HFFc6 (cell line): ENCODE results near the gene KLK10. TPM values are rescaled to one million over a fixed set of nuclear protein-coding genes. Genes with fewer than 3 reads are reported as not detected.

Source experiments
- DNase-seq: peaks from one replicate; pipeline ENCODE4 v3.0.0-alpha.2; 2018
- H3K27ac Mint-ChIP-seq: 2 replicates; pipeline ENCODE4 v1.8.0; 2020; ENCODE audit warnings: mild to moderate bottlenecking, mixed read lengths
- H3K27me3 Mint-ChIP-seq: 2 replicates; pipeline ENCODE4 v1.8.0; 2021; ENCODE audit warnings: mild to moderate bottlenecking, moderate library complexity, mixed read lengths; ENCODE audit not compliant: insufficient read depth
- H3K36me3 Mint-ChIP-seq: 2 replicates; pipeline ENCODE4 v1.8.0; 2021; ENCODE audit warnings: low read depth, mixed read lengths
- H3K4me1 Mint-ChIP-seq: 2 replicates; pipeline ENCODE4 v1.8.0; 2020; ENCODE audit warnings: low read depth, mixed read lengths
- H3K4me3 Mint-ChIP-seq: 2 replicates; pipeline ENCODE4 v1.8.0; 2020; ENCODE audit warnings: mild to moderate bottlenecking, moderate library complexity, mixed read lengths
- H3K9me3 Mint-ChIP-seq: 2 replicates; pipeline ENCODE4 v1.8.0; 2020; ENCODE audit warnings: mild to moderate bottlenecking, mixed read lengths
- total RNA-seq, 6 experiments: library from RNA; stranded (reverse); fragmentation: NEBNext Ultra II Directional; extraction: Animal tissue kit (Norgen Biotek cat#: 25700); gene quantifications; 2 replicates in 1 of 6; 3 replicates in 5 of 6; pipeline ENCODE4 v1.2.3, GENCODE V29; 2021
- TF ChIP-seq, protein P1 (sequence below): fragments of 200-600 bp; sonication (generic); IDR thresholded peaks from 2 replicates; pipeline ENCODE4 v1.5.0; 2021; ENCODE audit warnings: antibody characterized with exemption, mild to moderate bottlenecking

KLK10 gene
- total RNA-seq, 6 experiments from 2014 or later, result not detected

- Mint-ChIP-seq H3K27ac (no peak overlapping the region), H3K36me3 (no peaks in the 10 kb centered on the region; the same call in 1 of the 2 replicates), H3K4me1 (peaks cover 6% of the 10 kb centered on the region; the same call in 1 of the 2 replicates), H3K27me3 (peaks cover 19% of the 10 kb centered on the region), H3K9me3 (peaks cover 37% of the 10 kb centered on the region), H3K4me3 (no peak overlapping the region)
- TF ChIP-seq, protein P1, sequence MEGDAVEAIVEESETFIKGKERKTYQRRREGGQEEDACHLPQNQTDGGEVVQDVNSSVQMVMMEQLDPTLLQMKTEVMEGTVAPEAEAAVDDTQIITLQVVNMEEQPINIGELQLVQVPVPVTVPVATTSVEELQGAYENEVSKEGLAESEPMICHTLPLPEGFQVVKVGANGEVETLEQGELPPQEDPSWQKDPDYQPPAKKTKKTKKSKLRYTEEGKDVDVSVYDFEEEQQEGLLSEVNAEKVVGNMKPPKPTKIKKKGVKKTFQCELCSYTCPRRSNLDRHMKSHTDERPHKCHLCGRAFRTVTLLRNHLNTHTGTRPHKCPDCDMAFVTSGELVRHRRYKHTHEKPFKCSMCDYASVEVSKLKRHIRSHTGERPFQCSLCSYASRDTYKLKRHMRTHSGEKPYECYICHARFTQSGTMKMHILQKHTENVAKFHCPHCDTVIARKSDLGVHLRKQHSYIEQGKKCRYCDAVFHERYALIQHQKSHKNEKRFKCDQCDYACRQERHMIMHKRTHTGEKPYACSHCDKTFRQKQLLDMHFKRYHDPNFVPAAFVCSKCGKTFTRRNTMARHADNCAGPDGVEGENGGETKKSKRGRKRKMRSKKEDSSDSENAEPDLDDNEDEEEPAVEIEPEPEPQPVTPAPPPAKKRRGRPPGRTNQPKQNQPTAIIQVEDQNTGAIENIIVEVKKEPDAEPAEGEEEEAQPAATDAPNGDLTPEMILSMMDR, result no peak
- no peak for DNase-seq
Observed at GRCh38 chr19:51014242-51014641, 5.3 kb downstream of the KLK10 start.

DNA sequence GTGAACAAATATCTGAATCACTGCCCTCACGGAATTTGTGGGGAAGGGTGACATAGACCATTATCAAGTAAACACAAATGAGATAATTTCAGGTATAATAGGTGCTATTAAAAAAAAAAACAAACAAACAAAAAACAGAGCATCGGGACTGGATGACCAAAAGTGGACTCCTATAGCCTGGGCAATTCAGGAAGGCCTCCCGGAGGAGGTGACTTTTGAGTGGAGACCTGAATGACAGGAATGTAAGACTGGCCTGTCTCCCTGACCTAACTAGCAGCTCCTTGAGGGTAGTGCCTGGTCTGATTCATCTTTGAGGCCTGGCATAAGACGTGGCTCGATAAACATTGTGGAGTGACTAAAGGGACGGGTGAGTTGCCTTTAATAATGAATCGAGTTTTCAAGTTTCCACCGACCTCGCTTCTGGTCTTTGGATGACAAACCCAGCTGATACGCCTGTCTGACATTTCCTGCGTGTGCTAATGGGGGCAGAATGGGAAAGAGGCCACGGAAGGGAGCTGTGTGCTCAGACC, 6.8 kb downstream of the KLK10 start:
- peaks cover 17% of the 10 kb centered on the region for H3K27me3 Mint-ChIP-seq
- DNase-seq, result no peak

DNA sequence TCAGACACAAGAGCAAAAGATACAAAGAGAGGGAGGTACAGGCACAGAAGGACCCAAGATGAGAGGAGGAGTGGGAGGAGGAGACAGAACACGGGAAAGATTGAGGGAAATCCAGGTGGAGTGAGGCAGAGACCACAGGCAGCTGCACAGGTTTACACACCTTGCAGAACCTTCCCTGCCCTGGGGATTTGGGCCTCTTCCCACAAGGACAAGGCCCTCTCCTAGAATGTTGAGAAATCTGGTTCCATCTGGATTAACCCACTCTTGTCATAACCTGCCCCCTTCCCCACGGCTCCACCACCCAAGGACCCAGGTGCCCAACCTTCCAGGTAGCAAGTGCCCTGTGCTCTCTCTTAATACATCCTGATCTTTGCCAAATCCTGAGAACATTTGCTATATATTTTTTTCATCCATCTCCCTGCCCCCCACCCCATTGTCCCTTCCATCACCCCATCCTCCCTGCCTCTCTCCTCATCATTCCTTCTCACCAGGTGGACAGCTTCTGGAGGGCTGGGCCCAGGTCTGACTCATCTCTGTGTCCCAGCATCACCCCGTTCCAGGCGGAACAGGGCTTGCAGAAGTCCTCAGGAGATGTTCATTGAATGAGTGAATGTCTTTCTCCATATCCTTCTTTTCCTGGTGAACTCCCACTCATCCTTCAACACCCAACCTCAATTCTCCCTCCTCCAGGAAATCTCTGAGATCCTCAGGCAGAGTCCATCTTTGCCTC, 9.3 kb downstream of the KLK10 start:
- Mint-ChIP-seq H3K9me3 (peaks cover 51% of the 10 kb centered on the region), H3K27ac (no peak overlapping the region), H3K27me3 (peaks cover 8% of the 10 kb centered on the region), H3K4me1 (no peaks in the 10 kb centered on the region), H3K36me3 (no peaks in the 10 kb centered on the region; the same call in 1 of the 2 replicates), H3K4me3 (no peak overlapping the region; the same call in 1 of the 2 replicates)
- TF ChIP-seq, protein P1, result no peak
- DNase-seq, result no peak

More for the DNA sequence above, 6.8 kb downstream of the KLK10 start:
- Mint-ChIP-seq H3K4me1 (no peaks in the 10 kb centered on the region), H3K9me3 (peaks cover 37% of the 10 kb centered on the region), H3K27ac (no peak overlapping the region), H3K36me3 (no peaks in the 10 kb centered on the region; the same call in 1 of the 2 replicates), H3K4me3 (no peak overlapping the region)
- TF ChIP-seq, protein P1, result no peak

GRCh38 chr19:51009061-51009891, 10.2 kb downstream of the KLK10 start:
- Mint-ChIP-seq H3K4me3 (no peak overlapping the region), H3K36me3 (no peaks in the 10 kb centered on the region; the same call in 1 of the 2 replicates)

GRCh38 chr19:51007488-51007887, 12.0 kb downstream of the KLK10 start:
- peaks cover 47% of the 10 kb centered on the region for H3K9me3 Mint-ChIP-seq

More at GRCh38 chr19:51009061-51009891, 10.2 kb downstream of the KLK10 start:
- no peak for DNase-seq
- H3K9me3 Mint-ChIP-seq, result peaks cover 47% of the 10 kb centered on the region
- H3K27ac Mint-ChIP-seq, result no peak overlapping the region
- TF ChIP-seq, protein P1, result no peak
- no peaks in the 10 kb centered on the region for H3K4me1 Mint-ChIP-seq
- peaks cover 2% of the 10 kb centered on the region for H3K27me3 Mint-ChIP-seq

More at GRCh38 chr19:51007488-51007887, 12.0 kb downstream of the KLK10 start:
- Mint-ChIP-seq H3K4me3 (no peak overlapping the region), H3K27ac (no peak overlapping the region), H3K27me3 (peaks cover 3% of the 10 kb centered on the region), H3K4me1 (no peaks in the 10 kb centered on the region), H3K36me3 (peaks cover 4% of the 10 kb centered on the region)
- TF ChIP-seq, protein P1, result no peak
- DNase-seq, result no peak
